GM18519 (cell line): ENCODE data around the gene IL12A.
A peak's percentile ranks its signal among the peaks of the same experiment; 100 is the strongest.

ENCODE experiments used
- ATAC-seq: cut with Tn5 transposase; IDR thresholded peaks from one replicate; pipeline ENCODE4 v1.9.1; 2021; ENCODE audit warnings: mild to moderate bottlenecking, moderate library complexity; ENCODE audit not compliant: unreplicated experiment, low FRiP score

IL12A gene

DNA sequence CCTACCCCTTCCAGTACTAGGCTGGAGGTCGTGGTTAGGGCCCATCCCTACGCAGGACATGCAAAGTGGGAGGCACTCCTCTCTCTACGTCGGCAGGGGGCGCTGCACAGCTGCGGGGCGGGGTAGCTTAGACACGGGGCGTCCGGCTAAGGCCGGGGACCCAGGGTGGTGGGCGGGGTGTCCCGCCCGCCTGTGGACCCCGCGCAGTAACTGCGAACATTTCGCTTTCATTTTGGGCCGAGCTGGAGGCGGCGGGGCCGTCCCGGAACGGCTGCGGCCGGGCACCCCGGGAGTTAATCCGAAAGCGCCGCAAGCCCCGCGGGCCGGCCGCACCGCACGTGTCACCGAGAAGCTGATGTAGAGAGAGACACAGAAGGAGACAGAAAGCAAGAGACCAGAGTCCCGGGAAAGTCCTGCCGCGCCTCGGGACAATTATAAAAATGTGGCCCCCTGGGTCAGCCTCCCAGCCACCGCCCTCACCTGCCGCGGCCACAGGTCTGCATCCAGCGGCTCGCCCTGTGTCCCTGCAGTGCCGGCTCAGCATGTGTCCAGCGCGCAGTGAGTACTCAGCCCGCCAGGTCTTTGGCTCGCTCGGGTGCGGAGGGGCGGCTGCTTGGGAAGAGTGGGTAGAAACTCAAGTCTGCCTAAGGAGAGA lies at the start of gene IL12A:
IL12A (plus strand) TSS at position 219 of the 655 bp plus-strand sequence.
- peak; percentile 85 for ATAC-seq

- peak; percentile 88 for ATAC-seq
Measured at GRCh38 chr3:159941038-159942000, 47.3 kb upstream of the IL12A start.

DNA sequence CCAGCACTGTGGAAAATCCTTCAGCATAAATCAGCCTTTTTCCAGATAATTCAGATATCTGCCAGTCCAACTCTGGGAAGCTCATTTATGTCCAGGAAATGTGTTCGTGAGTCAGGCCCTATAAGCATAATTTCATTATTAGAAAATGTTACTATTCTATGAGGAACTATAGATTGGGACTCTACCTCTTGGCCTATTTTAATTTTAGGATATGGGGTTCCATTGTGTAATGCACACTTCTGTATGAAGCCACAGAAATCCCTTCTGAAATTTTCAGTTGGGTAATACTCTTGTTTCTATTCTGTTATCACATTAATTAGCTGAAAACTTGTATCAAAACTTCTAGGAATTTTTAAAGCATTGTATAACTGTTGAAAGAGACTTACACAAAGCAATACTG lies 43.9 kb upstream of the IL12A start:
- no peak for ATAC-seq

DNA sequence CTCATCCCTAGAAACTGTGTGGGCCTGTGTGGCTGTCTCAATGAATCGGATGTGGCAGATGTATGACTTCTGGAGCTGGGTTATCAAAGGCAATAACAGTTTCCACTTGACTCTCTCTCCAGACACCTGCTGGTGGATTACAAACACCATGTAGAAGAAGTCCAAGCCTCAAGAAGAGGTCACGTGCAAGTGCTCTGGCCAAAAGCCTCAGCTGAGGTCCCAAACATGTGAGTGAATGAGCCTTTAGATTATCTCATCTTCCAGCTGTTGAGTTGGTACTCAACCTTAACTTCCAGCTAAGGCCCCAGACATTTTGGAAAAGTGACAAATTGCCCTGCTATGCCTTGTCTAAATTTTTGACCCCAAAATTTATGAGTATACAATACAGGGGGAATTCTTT lies 42.7 kb upstream of the IL12A start:
- ATAC-seq: no peak

DNA sequence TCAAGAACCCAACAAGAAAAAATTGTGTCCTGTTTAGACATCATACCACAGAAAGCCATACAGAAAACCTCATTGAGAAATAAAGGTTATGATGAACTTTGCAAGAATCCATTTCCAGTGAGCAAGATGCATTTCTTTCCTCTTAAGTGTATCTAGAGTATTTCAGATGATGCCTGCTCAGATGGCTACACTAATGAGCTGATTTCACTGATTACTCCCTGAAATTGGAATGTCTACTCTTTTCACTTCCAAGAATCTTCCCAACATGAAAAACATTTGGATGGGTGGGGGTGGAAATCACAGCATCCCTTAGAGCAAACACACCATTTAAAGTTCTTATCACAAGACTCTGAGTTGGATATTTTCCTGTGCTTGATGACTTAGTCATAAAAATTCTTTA lies 41.4 kb upstream of the IL12A start:
- ATAC-seq: no peak

DNA sequence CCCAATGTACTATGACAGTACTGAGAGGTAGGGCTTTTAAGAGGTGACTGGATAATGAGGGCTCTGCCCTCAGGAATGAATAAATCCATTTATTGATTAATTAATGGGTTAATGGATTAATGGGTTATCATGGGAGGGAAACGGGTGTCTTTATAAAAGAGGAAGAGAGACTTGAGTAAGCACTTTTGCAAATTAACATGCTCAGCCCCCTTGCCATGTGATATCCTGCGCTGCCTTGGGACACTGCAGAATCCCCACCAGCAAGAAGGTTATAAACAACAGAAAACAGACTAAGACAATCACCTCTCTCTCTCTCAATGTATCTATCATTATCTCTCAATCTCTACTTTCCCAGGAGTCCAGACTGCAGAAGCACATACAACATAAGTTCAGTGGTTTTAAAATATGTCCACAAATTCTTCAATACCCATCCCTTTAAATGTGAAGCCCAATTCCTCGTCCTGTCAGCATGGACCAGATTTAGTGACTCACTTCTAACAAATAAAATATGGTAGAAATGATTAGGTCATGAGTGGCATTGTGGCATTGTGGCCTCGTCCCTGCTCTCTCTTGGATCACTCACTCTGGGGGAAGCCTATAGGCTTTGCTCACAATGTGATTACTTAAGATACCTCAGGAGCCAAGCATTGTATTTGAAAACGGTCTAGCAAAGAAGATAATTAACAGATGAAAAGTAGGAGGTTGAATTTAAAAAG lies 40.0 kb upstream of the IL12A start:
- no peak for ATAC-seq

DNA sequence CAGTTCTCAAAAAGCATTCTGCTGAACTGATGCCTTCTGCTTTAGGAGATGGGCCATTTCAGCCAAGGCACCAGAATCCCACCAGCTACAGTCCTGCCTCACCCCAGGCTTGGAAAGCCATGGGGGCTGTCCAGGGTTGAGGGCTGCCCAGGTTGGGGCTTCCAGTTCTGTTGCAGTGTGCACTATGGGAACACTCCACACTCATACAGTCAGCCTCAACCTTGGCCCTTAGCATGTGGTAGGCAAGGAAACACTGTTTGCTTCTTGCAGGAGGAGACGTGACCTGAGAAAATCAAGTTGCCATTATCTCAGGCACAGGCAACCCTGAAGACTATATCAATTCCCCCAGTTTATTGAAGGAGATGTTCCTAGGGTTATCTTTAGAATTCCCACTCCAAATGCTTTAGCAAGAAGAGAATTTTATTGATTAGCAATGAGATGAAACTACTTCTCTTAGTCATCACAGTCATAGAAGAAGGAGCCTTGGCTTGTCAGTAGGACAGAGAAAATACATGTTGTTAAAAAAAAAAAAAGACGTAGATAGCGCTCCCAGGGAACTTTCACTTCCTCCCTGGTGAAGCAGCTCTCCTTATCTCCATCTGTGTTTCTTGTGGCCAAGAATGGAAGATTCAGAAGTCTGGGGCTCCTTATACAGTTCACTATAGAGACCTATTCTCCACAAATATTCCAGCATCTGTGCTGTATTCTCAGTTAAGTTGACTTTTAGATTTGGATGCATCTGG lies 38.3 kb upstream of the IL12A start:
- ATAC-seq: peak; percentile 72

DNA sequence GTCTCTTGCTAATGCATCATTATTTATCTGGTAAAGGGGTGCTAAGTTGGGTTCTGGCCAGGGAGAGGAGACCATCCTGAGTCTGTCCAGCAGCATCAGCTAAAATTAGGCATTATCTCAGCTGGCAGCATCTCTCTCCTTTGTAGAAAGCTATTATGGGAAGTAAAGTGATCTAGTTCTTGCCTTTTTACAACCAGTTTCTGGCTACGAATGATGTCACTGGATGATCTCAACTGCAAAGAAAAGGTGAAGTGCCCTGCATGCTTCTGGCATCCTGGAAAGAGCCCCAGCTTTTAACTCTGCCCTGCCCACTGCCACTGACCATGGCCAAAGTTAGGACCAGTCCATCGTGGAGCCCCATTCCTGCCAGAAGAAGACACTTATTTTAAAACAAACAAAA lies 37.1 kb upstream of the IL12A start:
- no peak for ATAC-seq

DNA sequence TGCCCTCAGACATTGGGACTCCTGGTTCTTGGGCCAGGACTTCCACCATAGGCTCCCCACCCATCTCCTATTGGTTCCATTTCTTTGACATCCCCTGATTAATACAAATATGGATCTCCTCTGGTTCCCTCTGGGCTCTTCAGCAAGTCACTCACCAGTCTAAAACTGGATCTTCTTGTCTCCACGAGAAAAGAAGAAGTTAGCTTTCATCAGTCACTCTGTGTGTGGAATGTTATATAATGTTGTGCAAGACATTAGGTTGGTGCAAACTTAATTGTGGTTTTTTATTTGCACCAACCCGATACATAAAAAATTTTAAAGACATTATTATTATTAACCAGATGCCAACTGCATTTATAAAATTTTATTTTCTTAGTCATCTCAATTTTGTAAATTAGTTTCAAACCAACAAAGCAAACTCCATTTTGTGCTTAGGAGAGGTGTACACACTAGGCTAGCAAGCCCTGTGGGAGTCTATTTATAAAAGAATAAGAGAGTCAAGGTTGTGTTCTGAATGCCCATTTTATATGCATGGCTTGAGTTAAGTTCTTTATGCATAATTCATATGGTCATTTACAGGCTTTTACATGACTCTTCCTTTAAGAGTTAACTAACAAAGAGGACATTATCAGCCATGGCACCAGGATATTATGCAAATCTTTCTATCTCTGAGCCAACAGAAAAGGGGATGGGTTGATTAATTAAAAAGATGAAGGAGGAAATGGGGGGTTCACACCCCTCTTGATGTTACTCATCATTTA lies 35.1 kb upstream of the IL12A start:
- no peak for ATAC-seq

DNA sequence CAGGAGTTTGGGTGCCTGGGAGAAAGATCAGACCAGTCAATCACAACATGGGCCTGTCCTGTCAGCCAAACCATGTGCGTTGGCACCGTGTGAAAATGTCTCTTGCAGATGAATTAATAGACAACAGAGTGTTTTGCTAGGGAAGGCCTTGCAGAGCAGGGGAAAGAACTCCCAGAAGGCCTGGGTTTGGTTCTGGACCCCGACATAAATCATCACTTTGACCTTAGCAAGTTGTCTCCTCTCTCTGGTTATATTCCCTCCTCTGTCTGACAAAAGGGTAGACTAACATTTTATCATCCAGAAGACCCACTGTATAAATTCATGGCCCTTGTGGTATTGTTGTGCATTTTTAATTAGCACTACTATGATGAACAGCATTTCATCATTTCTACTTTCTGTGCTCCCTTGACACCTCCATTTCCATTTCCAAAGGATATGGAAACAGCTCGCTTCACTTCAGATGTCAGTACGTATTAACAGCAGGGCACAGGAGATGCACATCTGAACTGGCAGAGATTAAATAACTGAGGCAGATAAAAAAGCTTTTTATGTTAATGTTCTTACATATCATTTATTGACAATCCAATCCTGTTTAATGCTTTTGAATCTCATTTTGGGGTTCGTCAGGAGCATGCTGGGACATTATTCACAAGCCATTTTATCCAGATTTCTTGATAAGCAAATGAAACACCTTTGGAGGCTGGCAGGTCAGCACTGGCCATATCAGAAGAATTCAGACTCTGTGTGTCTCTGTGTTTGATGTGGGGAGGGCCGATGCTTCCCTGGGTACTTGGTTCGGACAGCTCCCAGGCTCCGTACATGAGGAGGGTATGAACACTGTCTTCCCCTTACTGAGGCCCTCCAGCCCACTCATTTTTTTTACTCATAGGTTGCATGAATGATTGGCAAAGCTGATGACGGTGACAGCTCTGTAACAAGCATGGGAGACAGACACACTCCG lies 28.2 kb upstream of the IL12A start:
- ATAC-seq: no peak

- peak; percentile 100 for ATAC-seq
Measured at GRCh38 chr3:159964166-159964973, 24.3 kb upstream of the IL12A start.

GRCh38 chr3:159971311-159971710 lies 17.3 kb upstream of the IL12A start:
- no peak for ATAC-seq

DNA sequence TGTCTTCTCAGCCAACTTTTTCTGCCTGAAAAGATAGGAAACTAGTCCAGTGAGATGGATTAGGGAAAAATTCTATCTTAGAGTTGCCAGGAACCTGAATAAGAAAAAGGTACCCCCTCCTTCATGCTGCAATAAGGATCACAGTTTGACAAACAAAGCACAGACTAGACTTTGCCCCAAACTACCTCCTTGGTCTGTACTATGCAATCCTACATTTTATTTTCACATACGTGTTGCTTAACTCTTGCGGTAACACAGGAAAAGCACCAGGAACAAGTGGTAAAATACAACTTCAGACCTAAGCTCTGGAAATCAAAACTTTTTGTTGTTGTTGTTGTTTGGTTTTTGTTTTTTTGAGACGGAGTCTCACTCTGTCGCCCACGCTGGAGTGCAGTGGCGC lies 11.3 kb upstream of the IL12A start:
- ATAC-seq: no peak

DNA sequence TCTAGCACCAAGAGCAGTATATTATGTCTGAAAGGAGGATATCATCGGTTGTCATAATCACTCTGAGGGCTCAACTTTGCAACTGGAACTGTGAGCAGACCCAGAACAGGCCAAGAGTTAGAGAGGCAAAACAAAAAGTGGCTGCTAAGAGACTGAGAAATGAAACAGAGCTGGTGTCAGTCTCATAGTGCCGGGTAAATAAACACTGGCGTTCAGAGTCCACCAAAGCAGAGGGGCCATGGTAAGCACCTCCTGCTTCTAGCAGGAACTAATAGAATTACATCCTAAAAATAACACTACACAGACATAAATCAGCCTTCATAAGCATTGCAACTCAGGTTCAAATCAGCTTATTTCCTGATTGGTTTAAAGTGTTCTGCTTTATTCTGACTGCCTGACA lies 10.3 kb upstream of the IL12A start:
- peak; percentile 77 for ATAC-seq

- no peak for ATAC-seq
Measured at GRCh38 chr3:159978918-159979703, 9.5 kb upstream of the IL12A start.

DNA sequence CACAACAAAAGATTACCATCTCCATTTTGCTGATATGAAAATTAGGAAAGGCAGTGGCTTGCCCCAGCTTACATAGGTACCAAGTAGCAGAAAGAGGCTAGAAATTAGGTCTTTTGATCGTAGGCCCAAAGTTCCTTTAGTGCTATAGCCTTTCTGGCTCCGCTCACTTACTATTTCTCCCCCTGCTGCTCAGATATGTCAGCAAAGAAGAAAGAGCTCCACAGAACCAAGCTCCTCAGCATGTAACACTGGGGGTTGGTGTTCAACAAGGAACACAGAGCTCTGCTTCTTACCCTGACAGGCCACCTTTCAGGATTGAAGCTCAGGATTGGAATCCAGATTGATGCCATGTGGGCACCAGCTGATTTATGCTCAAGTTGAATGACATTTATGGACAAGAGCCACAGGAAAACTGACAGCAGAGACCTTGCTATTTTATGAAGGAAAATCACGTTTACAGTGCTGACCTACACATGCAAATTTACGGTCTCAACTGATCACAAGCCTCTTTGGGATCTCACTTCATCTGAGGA lies 6.1 kb upstream of the IL12A start:
- no peak for ATAC-seq

DNA sequence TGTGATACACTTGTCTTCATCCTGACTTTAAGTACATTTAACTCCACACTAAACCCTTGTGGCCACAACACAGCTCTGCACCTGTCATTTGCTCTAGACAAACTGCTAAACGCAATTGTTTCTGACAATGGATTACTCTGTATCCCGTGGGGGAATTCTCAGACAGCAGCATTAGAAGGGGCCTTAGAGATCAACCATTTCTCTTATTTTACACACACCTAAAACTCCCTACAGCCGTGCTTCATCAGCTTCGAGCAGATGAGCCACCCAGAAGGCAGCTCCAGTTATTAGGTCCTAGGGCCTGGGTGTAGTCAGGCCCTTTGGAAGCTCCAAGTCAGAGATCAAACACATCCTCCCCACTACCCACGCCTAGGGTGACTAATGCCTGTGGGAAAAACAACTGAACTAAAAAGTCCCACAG lies 1.3 kb upstream of the IL12A start:
- ATAC-seq: no peak
